ENCODE measurements around the gene MAT1A.
"Not testable (repeated sequence)": the region's sequence is repeated elsewhere in the genome, so short reads cannot be mapped to it uniquely, and the experiment has no call there.

Gene MAT1A

DNA sequence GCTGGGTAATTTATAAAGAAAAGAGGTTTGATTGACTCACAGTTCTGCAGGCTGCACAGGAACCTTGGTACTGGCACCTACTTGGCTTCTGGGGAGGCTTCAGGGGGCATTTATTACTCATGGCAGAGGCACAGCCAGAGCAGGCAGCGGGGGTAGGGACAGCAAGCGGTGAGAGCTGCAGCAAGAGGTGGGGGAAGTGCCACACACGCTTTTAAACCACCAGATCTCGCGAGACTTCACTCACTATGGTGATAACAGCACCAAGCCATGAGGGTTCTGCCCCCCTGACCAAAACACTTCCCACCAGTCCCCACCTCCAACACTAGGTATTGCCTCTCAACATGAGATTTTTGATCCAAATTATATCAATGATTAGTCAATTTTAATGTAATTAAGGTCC is 24.1 kb upstream of the MAT1A start:
- TF ChIP-seq, protein P1, sequence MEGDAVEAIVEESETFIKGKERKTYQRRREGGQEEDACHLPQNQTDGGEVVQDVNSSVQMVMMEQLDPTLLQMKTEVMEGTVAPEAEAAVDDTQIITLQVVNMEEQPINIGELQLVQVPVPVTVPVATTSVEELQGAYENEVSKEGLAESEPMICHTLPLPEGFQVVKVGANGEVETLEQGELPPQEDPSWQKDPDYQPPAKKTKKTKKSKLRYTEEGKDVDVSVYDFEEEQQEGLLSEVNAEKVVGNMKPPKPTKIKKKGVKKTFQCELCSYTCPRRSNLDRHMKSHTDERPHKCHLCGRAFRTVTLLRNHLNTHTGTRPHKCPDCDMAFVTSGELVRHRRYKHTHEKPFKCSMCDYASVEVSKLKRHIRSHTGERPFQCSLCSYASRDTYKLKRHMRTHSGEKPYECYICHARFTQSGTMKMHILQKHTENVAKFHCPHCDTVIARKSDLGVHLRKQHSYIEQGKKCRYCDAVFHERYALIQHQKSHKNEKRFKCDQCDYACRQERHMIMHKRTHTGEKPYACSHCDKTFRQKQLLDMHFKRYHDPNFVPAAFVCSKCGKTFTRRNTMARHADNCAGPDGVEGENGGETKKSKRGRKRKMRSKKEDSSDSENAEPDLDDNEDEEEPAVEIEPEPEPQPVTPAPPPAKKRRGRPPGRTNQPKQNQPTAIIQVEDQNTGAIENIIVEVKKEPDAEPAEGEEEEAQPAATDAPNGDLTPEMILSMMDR (IDR thresholded peaks at IDR 0.05; ENCODE audit: insufficient read depth, low read depth, low read length, missing control alignments): no peak
- no peak for DNase-seq (ENCODE audit: low read depth)
- no peak overlapping the region for H3K4me3 ChIP-seq (ENCODE audit: low read depth, low read length)

DNA sequence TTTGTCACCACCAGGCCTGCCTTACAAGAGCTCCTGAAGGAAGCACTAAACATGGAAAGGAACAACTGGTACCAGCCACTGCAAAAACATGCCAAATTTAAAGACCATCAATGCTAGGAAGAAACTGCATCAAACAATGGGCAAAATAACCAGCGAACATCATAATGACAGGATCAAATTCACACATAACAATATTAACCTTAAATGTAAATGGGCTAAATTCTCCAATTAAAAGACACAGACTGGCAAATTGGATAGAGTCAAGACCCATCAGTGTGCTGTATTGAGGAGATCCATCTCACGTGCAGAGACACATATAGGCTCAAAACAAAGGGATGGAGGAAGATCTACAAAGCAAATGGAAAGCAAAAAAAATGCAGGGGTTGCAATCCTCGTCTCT is 16.5 kb upstream of the MAT1A start:
- not testable (repeated sequence) for DNase-seq (ENCODE audit: low read depth); H3K4me3 ChIP-seq (ENCODE audit: low read depth, low read length)

- TF ChIP-seq, protein P1 (IDR thresholded peaks at IDR 0.05; ENCODE audit: insufficient read depth, low read depth, low read length, missing control alignments): no peak
- no peak overlapping the region for H3K4me3 ChIP-seq (ENCODE audit: low read depth, low read length)
- no peak for DNase-seq (ENCODE audit: low read depth)
These were observed 7.5 kb upstream of the MAT1A start for GRCh38 chr10:80296942-80297341.

GRCh38 chr10:80292607-80293239 is 3.3 kb upstream of the MAT1A start:
- DNase-seq (ENCODE audit: low read depth): no peak
- TF ChIP-seq, protein P1 (IDR thresholded peaks at IDR 0.05; ENCODE audit: insufficient read depth, low read depth, low read length, missing control alignments): no peak
- no peak overlapping the region for H3K4me3 ChIP-seq (ENCODE audit: low read depth, low read length)

- H3K4me3 ChIP-seq (ENCODE audit: low read depth, low read length): no peak overlapping the region
- DNase-seq (ENCODE audit: low read depth): no peak
- TF ChIP-seq, protein P1 (IDR thresholded peaks at IDR 0.05; ENCODE audit: insufficient read depth, low read depth, low read length, missing control alignments): no peak
These were observed 1.2 kb upstream of the MAT1A start for GRCh38 chr10:80290474-80291220.

DNA sequence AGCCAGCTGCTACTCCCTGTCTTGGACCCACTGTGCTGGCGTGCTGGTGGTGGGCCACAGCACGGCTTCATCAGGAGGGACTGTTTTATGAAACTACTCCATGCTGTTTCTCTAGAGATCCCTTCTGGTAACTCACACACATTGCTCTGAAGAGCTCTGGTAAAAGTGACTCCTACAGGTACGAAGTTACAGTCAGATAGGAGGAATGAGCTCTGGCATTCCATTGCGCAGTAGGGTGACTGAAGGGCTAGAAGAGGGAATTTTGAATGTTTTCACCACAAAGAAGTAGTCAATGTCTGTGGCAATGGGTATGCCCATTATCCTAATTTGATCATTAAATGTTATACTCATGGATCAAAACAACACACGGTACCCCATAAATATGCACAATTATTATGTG is 609 bp downstream of the MAT1A start:
- TF ChIP-seq, protein P1 (IDR thresholded peaks at IDR 0.05; ENCODE audit: insufficient read depth, low read depth, low read length, missing control alignments): no peak
- no peak overlapping the region for H3K4me3 ChIP-seq (ENCODE audit: low read depth, low read length)

DNA sequence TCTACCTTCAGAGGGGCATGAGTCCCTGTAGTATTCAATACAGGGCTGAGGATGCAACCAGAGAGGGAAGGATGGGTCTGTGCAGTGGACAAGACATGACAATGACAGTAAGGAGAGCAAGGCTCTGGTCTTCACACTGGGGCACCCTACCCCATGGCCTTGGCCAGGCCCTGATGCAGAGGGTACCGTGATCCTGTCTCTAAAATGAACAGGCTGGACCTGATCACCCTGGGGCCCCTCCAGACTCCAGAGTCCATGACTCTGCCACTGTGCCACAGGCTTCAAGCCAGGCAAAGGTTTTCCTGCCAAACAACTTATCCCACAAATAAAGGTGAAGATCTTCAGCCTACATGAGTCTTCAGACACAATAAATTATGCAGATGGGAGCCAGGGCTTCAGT is 4.9 kb downstream of the MAT1A start:
- H3K4me3 ChIP-seq (ENCODE audit: low read depth, low read length): no peak overlapping the region
- TF ChIP-seq, protein P1 (IDR thresholded peaks at IDR 0.05; ENCODE audit: insufficient read depth, low read depth, low read length, missing control alignments): no peak
- no peak for DNase-seq (ENCODE audit: low read depth)

More for the DNA sequence above, 609 bp downstream of the MAT1A start:
- no peak for DNase-seq (ENCODE audit: low read depth)

Data from GM12865 (cell line).